ENCODE data around the gene HAUS5. TPM values are rescaled to one million over a fixed set of nuclear protein-coding genes. Genes with fewer than 3 reads are reported as not detected.
"Not testable (repeated sequence)": the region's sequence is repeated elsewhere in the genome, so short reads cannot be mapped to it uniquely, and the experiment has no call there.

Gene HAUS5
- total RNA-seq, 2 experiments from 2014 or later = 58.1 to 61.5 TPM

DNA sequence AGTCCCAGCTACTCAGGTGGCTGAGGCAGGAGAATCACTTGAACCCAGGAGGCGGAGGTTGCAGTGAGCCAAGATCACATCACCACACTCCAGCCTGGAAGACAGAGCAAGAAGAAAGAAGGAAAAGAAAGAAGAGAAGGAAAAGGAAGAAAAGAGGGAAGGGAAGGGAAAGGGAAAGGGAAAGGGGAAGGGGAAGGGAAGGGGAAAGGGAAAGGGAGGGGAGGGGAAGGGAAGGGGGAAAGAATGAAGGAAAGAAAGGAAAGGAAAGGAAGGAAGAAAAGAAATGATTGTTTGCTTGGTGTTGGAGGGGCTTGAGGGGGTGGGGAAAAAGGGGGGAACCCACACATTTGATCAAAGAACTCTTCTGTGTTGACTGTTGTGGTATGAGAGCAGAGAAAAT, 16.6 kb upstream of the HAUS5 start:
- Histone ChIP-seq H3K4me2 (ENCODE audit: low read length) (no peak overlapping the region), H4K20me1 (ENCODE audit: insufficient read depth, low read length) (no peaks in the 10 kb centered on the region), H3K9me2 (ENCODE audit: insufficient read depth, low read length) (no peaks in the 10 kb centered on the region), H3K36me3 (ENCODE audit: insufficient read depth, low read length) (no peaks in the 10 kb centered on the region), H3K4me1 (ENCODE audit: insufficient read depth, low read length, poor library complexity, severe bottlenecking) (peaks cover 5% of the 10 kb centered on the region), H3K9me3 (ENCODE audit: low read length) (no peaks in the 10 kb centered on the region), H2AFZ (ENCODE audit: low read length) (peak overlapping the region; percentile 65; the same call in 1 of the 2 replicates), H3K27ac (ENCODE audit: low read depth, low read length, poor library complexity, severe bottlenecking) (no peak overlapping the region), H3K79me2 (ENCODE audit: insufficient read depth, low read depth, low read length) (no peaks in the 10 kb centered on the region), H3K4me3 (ENCODE audit: low read depth, low read length, poor library complexity, severe bottlenecking) (no peak overlapping the region)
- TF ChIP-seq, protein P1, sequence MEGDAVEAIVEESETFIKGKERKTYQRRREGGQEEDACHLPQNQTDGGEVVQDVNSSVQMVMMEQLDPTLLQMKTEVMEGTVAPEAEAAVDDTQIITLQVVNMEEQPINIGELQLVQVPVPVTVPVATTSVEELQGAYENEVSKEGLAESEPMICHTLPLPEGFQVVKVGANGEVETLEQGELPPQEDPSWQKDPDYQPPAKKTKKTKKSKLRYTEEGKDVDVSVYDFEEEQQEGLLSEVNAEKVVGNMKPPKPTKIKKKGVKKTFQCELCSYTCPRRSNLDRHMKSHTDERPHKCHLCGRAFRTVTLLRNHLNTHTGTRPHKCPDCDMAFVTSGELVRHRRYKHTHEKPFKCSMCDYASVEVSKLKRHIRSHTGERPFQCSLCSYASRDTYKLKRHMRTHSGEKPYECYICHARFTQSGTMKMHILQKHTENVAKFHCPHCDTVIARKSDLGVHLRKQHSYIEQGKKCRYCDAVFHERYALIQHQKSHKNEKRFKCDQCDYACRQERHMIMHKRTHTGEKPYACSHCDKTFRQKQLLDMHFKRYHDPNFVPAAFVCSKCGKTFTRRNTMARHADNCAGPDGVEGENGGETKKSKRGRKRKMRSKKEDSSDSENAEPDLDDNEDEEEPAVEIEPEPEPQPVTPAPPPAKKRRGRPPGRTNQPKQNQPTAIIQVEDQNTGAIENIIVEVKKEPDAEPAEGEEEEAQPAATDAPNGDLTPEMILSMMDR (conservative IDR thresholded peaks at IDR 0.05; ENCODE audit: low read length) = no peak
- no peak for TF ChIP-seq EZH2phosphoT487 (IDR thresholded peaks at IDR 0.05; ENCODE audit: borderline replicate concordance, low read depth, low read length)
- ChIA-PET POLR2A (no interaction called here), CTCF (ENCODE audit: unreplicated experiment) (no interaction called here)
- DNase-seq (ENCODE audit: low spot score) = no peak
- intact Hi-C loops (cut with micrococcal nuclease; ENCODE audit: unreplicated experiment) = no loop called here
- BruUV-seq (replicated peaks) = no TSS peak

GRCh38 chr19:35596366-35596999, 16.1 kb upstream of the HAUS5 start:
- Histone ChIP-seq H3K9me3 (ENCODE audit: low read length) (no peaks in the 10 kb centered on the region), H3K27ac (ENCODE audit: low read depth, low read length, poor library complexity, severe bottlenecking) (no peak overlapping the region), H4K20me1 (ENCODE audit: insufficient read depth, low read length) (no peaks in the 10 kb centered on the region), H3K79me2 (ENCODE audit: insufficient read depth, low read depth, low read length) (no peaks in the 10 kb centered on the region), H3K36me3 (ENCODE audit: insufficient read depth, low read length) (no peaks in the 10 kb centered on the region), H3K9me2 (ENCODE audit: insufficient read depth, low read length) (no peaks in the 10 kb centered on the region), H3K4me3 (ENCODE audit: low read depth, low read length, poor library complexity, severe bottlenecking) (no peak overlapping the region), H3K4me2 (ENCODE audit: low read length) (no peak overlapping the region), H2AFZ (ENCODE audit: low read length) (peak overlapping the region; percentile 65; the same call in 1 of the 2 replicates), H3K4me1 (ENCODE audit: insufficient read depth, low read length, poor library complexity, severe bottlenecking) (peaks cover 5% of the 10 kb centered on the region)
- CTCF ChIA-PET (ENCODE audit: unreplicated experiment) = no interaction called here
- POLR2A ChIA-PET = no interaction called here
- TF ChIP-seq, protein P1 (conservative IDR thresholded peaks at IDR 0.05; ENCODE audit: low read length) = no peak
- TF ChIP-seq EZH2phosphoT487 (IDR thresholded peaks at IDR 0.05; ENCODE audit: borderline replicate concordance, low read depth, low read length) = no peak
- no TSS peak for BruUV-seq (replicated peaks)
- intact Hi-C loops (cut with micrococcal nuclease; ENCODE audit: unreplicated experiment) = no loop called here
- peak; percentile 36 for DNase-seq (ENCODE audit: low spot score)

DNA sequence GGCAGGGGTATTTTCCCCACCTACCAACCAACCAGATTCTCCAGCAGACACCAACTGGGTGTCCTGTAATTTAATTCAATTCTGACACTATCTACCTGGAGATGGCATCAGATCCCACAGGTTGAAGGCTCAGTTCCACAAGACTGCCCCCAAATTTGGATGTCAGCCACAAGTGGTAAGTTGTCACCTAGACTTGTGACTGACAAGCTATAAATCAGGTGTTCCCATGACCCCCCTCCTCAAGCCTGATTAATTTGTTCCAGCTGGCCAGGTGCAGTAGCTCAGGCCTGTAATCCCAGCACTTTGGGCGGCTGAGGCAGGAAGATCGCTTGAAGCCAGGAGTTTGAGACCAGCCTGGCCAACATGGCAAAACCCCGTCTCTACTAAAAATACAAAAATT, 10.6 kb upstream of the HAUS5 start:
- no peaks in the 10 kb centered on the region for H3K36me3 ChIP-seq (ENCODE audit: insufficient read depth, low read length)
- DNase-seq (ENCODE audit: low spot score) = no peak
- no peak overlapping the region for H2AFZ ChIP-seq (ENCODE audit: low read length)
- no peak overlapping the region for H3K4me3 ChIP-seq (ENCODE audit: low read depth, low read length, poor library complexity, severe bottlenecking)
- ChIA-PET POLR2A (no interaction called here), CTCF (ENCODE audit: unreplicated experiment) (no interaction called here)
- no peaks in the 10 kb centered on the region for H3K79me2 ChIP-seq (ENCODE audit: insufficient read depth, low read depth, low read length)
- intact Hi-C loops (cut with micrococcal nuclease; ENCODE audit: unreplicated experiment) = no loop called here
- H3K27ac ChIP-seq (ENCODE audit: low read depth, low read length, poor library complexity, severe bottlenecking) = no peak overlapping the region
- no peaks in the 10 kb centered on the region for H3K9me3 ChIP-seq (ENCODE audit: low read length)
- H4K20me1 ChIP-seq (ENCODE audit: insufficient read depth, low read length) = no peaks in the 10 kb centered on the region
- no peak overlapping the region for H3K4me2 ChIP-seq (ENCODE audit: low read length)
- H3K9me2 ChIP-seq (ENCODE audit: insufficient read depth, low read length) = no peaks in the 10 kb centered on the region
- no TSS peak for BruUV-seq (replicated peaks)
- TF ChIP-seq EZH2phosphoT487 (IDR thresholded peaks at IDR 0.05; ENCODE audit: borderline replicate concordance, low read depth, low read length) = no peak
- TF ChIP-seq, protein P1 (conservative IDR thresholded peaks at IDR 0.05; ENCODE audit: low read length) = no peak
- H3K4me1 ChIP-seq (ENCODE audit: insufficient read depth, low read length, poor library complexity, severe bottlenecking) = no peaks in the 10 kb centered on the region

- H3K9me3 ChIP-seq (ENCODE audit: low read length); H3K36me3 ChIP-seq (ENCODE audit: insufficient read depth, low read length); H2AFZ ChIP-seq (ENCODE audit: low read length); intact Hi-C loops (cut with micrococcal nuclease; ENCODE audit: unreplicated experiment); H3K79me2 ChIP-seq (ENCODE audit: insufficient read depth, low read depth, low read length); BruUV-seq (replicated peaks); H3K4me3 ChIP-seq (ENCODE audit: low read depth, low read length, poor library complexity, severe bottlenecking); H4K20me1 ChIP-seq (ENCODE audit: insufficient read depth, low read length); POLR2A ChIA-PET; H3K9me2 ChIP-seq (ENCODE audit: insufficient read depth, low read length); CTCF ChIA-PET (ENCODE audit: unreplicated experiment); H3K27ac ChIP-seq (ENCODE audit: low read depth, low read length, poor library complexity, severe bottlenecking); H3K4me2 ChIP-seq (ENCODE audit: low read length); DNase-seq (ENCODE audit: low spot score); H3K4me1 ChIP-seq (ENCODE audit: insufficient read depth, low read length, poor library complexity, severe bottlenecking): not testable (repeated sequence)
Observed at GRCh38 chr19:35604436-35604835, 8.1 kb upstream of the HAUS5 start.
